CD14-positive monocyte (primary cell): ENCODE measurements around the gene SPPL3. TPM values are rescaled to one million over a fixed set of nuclear protein-coding genes. Genes with fewer than 3 reads are reported as not detected.

Experiments
- DNase-seq, 3 donors: peaks; one replicate each; pipeline ENCODE4 v3.0.0-alpha.2; 2011 to 2022
- H2AFZ ChIP-seq: 2 replicates; pipeline ENCODE4 v1.6.0; 2012; ENCODE audit warnings: mild to moderate bottlenecking, low read depth, low read length, inconsistent platforms; ENCODE audit not compliant: insufficient read depth, poor library complexity, severe bottlenecking
- H3K27ac ChIP-seq, 2 donors: 1 replicate in 1 of 2; 2 replicates in 1 of 2; pipeline ENCODE4 v1.5.1; 2012 to 2013; ENCODE audit warnings: low read length in 2 of 2, control low read depth in 1 of 2, inconsistent platforms in 1 of 2, low read depth in 1 of 2, mild to moderate bottlenecking in 1 of 2
- H3K27me3 ChIP-seq, 2 donors: one replicate each; pipeline versions ENCODE4 v1.6.0 to v1.6.1; 2011 to 2013; ENCODE audit warnings: low read length in 2 of 2; ENCODE audit not compliant: control insufficient read depth in 2 of 2, insufficient read depth in 2 of 2
- H3K36me3 ChIP-seq, 2 donors: replicated peaks in 1 of 2; 1 replicate in 1 of 2; 2 replicates in 1 of 2; pipeline versions ENCODE4 v1.5.1 to v1.6.1; 2012 to 2013; ENCODE audit warnings: low read length in 2 of 2, control low read depth in 1 of 2, inconsistent platforms in 1 of 2, mild to moderate bottlenecking in 1 of 2; ENCODE audit not compliant: insufficient read depth in 2 of 2, control insufficient read depth in 1 of 2
- H3K4me1 ChIP-seq, 2 donors: 1 replicate in 1 of 2; 2 replicates in 1 of 2; pipeline versions ENCODE4 v1.5.1 to v1.6.1; 2012 to 2013; ENCODE audit warnings: low read length in 2 of 2, control low read depth in 1 of 2, inconsistent platforms in 1 of 2, mild to moderate bottlenecking in 1 of 2, moderate library complexity in 1 of 2; ENCODE audit not compliant: insufficient read depth in 2 of 2, control insufficient read depth in 1 of 2
- H3K4me2 ChIP-seq: replicated peaks from 2 replicates; pipeline ENCODE3; 2012; ENCODE audit warnings: low read length, moderate library complexity, mild to moderate bottlenecking; ENCODE audit not compliant: poor library complexity, severe bottlenecking; ENCODE audit errors: extremely low read depth
- H3K4me3 ChIP-seq, 3 experiments: fragments of 200-600 bp in 1 of 3; sonication (generic) in 1 of 3; replicated peaks in 1 of 3; 1 replicate in 2 of 3; 2 replicates in 1 of 3; pipeline ENCODE4 v1.5.1; 2011 to 2013; ENCODE audit warnings: low read length in 3 of 3, mild to moderate bottlenecking in 3 of 3, control low read depth in 2 of 3, low read depth in 2 of 3, inconsistent platforms in 1 of 3, moderate library complexity in 1 of 3
- H3K79me2 ChIP-seq: 2 replicates; pipeline ENCODE4 v1.6.0; 2012; ENCODE audit warnings: mild to moderate bottlenecking, control low read depth, inconsistent platforms, low read length, moderate library complexity; ENCODE audit not compliant: insufficient read depth
- H3K9ac ChIP-seq: 2 replicates; pipeline ENCODE4 v1.6.0; 2017; ENCODE audit warnings: low read length, mild to moderate bottlenecking; ENCODE audit not compliant: insufficient read depth, poor library complexity, severe bottlenecking
- H3K9me3 ChIP-seq, 2 donors: replicated peaks in 1 of 2; 1 replicate in 1 of 2; 2 replicates in 1 of 2; pipeline versions ENCODE4 v1.5.1 to v1.6.1; 2012 to 2013; ENCODE audit warnings: low read length in 2 of 2, control low read depth in 1 of 2; ENCODE audit not compliant: control insufficient read depth in 1 of 2, insufficient read depth in 1 of 2
- H4K20me1 ChIP-seq: 2 replicates; pipeline ENCODE4 v1.6.0; 2012; ENCODE audit warnings: mild to moderate bottlenecking, low read length, control low read depth, moderate library complexity; ENCODE audit not compliant: insufficient read depth
- H3K27ac Mint-ChIP-seq, 7 donors: one replicate each; pipeline ENCODE4 v1.8.0; 2020; ENCODE audit warnings: mild to moderate bottlenecking in 7 of 7, mixed read lengths in 7 of 7, moderate library complexity in 6 of 7, inconsistent platforms in 2 of 7
- H3K27me3 Mint-ChIP-seq, 3 donors: one replicate each; pipeline ENCODE4 v1.8.0; 2021 to 2022; ENCODE audit warnings: low read depth in 3 of 3, mild to moderate bottlenecking in 3 of 3, mixed read lengths in 3 of 3, moderate library complexity in 3 of 3, inconsistent platforms in 1 of 3
- H3K36me3 Mint-ChIP-seq, 2 donors: one replicate each; pipeline ENCODE4 v1.8.0; 2020; ENCODE audit warnings: mixed read lengths in 2 of 2, inconsistent platforms in 1 of 2, mild to moderate bottlenecking in 1 of 2
- H3K4me1 Mint-ChIP-seq: one replicate; pipeline ENCODE4 v1.8.0; 2020; ENCODE audit warnings: mild to moderate bottlenecking, mixed read lengths
- H3K4me3 Mint-ChIP-seq, 2 donors: one replicate each; pipeline ENCODE4 v1.8.0; 2020; ENCODE audit warnings: mild to moderate bottlenecking in 2 of 2, mixed read lengths in 2 of 2, moderate library complexity in 1 of 2
- H3K9me3 Mint-ChIP-seq, 7 donors: one replicate each; pipeline ENCODE4 v1.8.0; 2020 to 2022; ENCODE audit warnings: mixed read lengths in 7 of 7, mild to moderate bottlenecking in 6 of 7, moderate library complexity in 6 of 7, inconsistent platforms in 2 of 7
- whole genome bisulfite sequencing: methylation state at CpG from one replicate; pipeline ENCODE4 v1.1.5; 2013; ENCODE audit warnings: missing lambda C conversion rate; ENCODE audit not compliant: insufficient coverage; 5-methylcytosine and 5-hydroxymethylcytosine counted together
- intact Hi-C, 2 donors: fragments of 100-400 bp; cut with micrococcal nuclease; formaldehyde crosslinking; loops; one replicate each; pipeline versions ENCODE4 v1.15.0 to v1.15.1; 2023
- polyA plus RNA-seq, 3 donors: library from polyadenylated mRNA; depleted of rRNA in 1 of 3; unstranded in 2 of 3; stranded (reverse) in 1 of 3; fragments of 300-500 nt in 2 of 3; fragments of >200 nt in 1 of 3; fragmentation: Illumina TruSeq in 2 of 3; gene quantifications; 1 replicate in 2 of 3; 2 replicates in 1 of 3; pipeline ENCODE4 v1.2.3, GENCODE V29; 2012 to 2021
- TF ChIP-seq, protein P1 (sequence below): fragments of 200-600 bp; IDR thresholded peaks from one replicate; pipeline ENCODE4 v1.8.0; 2022; ENCODE audit warnings: antibody characterized with exemption, mild to moderate bottlenecking

SPPL3 gene
- polyA plus RNA-seq, 3 donors: 14.5 to 18.6 (median 18.5) TPM

DNA sequence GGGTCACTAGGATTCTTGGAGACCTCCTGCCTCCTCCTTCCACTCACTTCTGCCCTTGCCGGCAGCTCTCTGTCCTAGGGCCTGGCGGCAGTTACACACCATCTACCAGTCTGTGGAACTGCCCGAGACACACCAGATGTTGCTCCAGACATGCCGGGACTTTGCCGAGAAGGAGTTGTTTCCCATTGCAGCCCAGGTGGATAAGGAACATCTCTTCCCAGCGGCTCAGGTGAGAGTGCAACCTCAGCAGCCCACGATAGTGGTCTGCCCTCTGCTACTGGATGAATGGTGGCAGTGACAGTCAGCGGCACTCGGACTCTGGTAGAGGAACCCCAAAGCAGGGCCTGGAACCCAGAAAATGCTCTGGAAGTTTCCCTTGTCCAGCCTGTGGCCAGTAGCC, 177.2 kb downstream of the SPPL3 start:
- H3K79me2 ChIP-seq: peaks cover 6% of the 10 kb centered on the region
- no peak overlapping the region for H3K27ac ChIP-seq
- 98% methylated on average over 9 of the region's 9 CpGs for WGBS
- H2AFZ ChIP-seq: no peak overlapping the region
- no peaks in the 10 kb centered on the region for H4K20me1 ChIP-seq
- H3K4me3 ChIP-seq: peak overlapping the region in 1 of 3 experiments; percentile 88
- H3K9me3 Mint-ChIP-seq: peaks cover 0 to 2% (median 0%) of the 10 kb centered on the region in 7 donors
- no peak overlapping the region for H3K4me2 ChIP-seq
- no peaks in the 10 kb centered on the region for H3K27me3 ChIP-seq
- no peak overlapping the region for H3K9ac ChIP-seq
- H3K4me1 ChIP-seq: peaks cover 12 to 18% of the 10 kb centered on the region in 2 donors
- no peak overlapping the region for H3K27ac Mint-ChIP-seq
- intact Hi-C loops: loop anchor here (5.0 kb wide), 1 partner anchor 40 kb away; the partner anchor contains the start of gene MLEC (in 2 of the 2)
- peaks cover 0 to 1% (median 1%) of the 10 kb centered on the region in 3 donors for H3K27me3 Mint-ChIP-seq
- peaks cover 18 to 42% of the 10 kb centered on the region in 2 donors for H3K36me3 ChIP-seq
- H3K4me3 Mint-ChIP-seq: no peak overlapping the region
- H3K4me1 Mint-ChIP-seq: peaks cover 30% of the 10 kb centered on the region
- peaks cover 44 to 66% of the 10 kb centered on the region in 2 donors for H3K36me3 Mint-ChIP-seq
- H3K9me3 ChIP-seq: no peaks in the 10 kb centered on the region
- TF ChIP-seq, protein P1, sequence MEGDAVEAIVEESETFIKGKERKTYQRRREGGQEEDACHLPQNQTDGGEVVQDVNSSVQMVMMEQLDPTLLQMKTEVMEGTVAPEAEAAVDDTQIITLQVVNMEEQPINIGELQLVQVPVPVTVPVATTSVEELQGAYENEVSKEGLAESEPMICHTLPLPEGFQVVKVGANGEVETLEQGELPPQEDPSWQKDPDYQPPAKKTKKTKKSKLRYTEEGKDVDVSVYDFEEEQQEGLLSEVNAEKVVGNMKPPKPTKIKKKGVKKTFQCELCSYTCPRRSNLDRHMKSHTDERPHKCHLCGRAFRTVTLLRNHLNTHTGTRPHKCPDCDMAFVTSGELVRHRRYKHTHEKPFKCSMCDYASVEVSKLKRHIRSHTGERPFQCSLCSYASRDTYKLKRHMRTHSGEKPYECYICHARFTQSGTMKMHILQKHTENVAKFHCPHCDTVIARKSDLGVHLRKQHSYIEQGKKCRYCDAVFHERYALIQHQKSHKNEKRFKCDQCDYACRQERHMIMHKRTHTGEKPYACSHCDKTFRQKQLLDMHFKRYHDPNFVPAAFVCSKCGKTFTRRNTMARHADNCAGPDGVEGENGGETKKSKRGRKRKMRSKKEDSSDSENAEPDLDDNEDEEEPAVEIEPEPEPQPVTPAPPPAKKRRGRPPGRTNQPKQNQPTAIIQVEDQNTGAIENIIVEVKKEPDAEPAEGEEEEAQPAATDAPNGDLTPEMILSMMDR: no peak
- DNase-seq: no peak

DNA sequence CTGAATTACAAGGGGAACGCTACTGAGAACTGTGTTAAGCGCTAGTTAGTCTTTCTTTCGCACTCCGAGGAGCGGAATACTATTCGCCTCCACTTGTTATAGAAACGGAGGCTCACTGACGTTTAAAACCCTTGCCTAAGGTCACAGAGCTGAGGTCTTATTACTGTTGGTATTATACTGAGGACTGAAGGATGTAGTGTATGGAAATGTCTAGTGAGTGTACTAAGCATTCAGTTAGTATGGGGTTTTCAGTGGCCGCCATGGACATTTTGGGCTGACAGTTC, 177.7 kb downstream of the SPPL3 start:
- WGBS: 89% methylated on average over 8 of the region's 9 CpGs
- H4K20me1 ChIP-seq: no peaks in the 10 kb centered on the region
- peak overlapping the region; percentile 82 for H3K9ac ChIP-seq
- H3K36me3 ChIP-seq: peaks cover 22 to 47% of the 10 kb centered on the region in 2 donors
- H3K4me3 ChIP-seq: peak overlapping the region in 2 of 3 experiments; percentile 88
- DNase-seq: no peak
- H3K27ac ChIP-seq: peak overlapping the region in 1 of 2 donors; percentile 74
- peaks cover 12 to 18% of the 10 kb centered on the region in 2 donors for H3K4me1 ChIP-seq
- H2AFZ ChIP-seq: peak overlapping the region; percentile 97
- H3K9me3 Mint-ChIP-seq: peaks cover 0 to 2% (median 0%) of the 10 kb centered on the region in 7 donors
- TF ChIP-seq, protein P1: no peak
- H3K4me1 Mint-ChIP-seq: peaks cover 31% of the 10 kb centered on the region
- intact Hi-C loops: loop anchor here (5.0 kb wide), 1 partner anchor 39 kb away; the partner anchor contains the start of gene MLEC (in 2 of the 2)
- H3K27me3 Mint-ChIP-seq: peaks cover 0 to 1% (median 1%) of the 10 kb centered on the region in 3 donors
- H3K27ac Mint-ChIP-seq: peak overlapping the region in 1 of 7 donors; percentile 74
- H3K79me2 ChIP-seq: peaks cover 6% of the 10 kb centered on the region
- H3K9me3 ChIP-seq: no peaks in the 10 kb centered on the region
- peaks cover 47 to 68% of the 10 kb centered on the region in 2 donors for H3K36me3 Mint-ChIP-seq
- H3K27me3 ChIP-seq: no peaks in the 10 kb centered on the region
- H3K4me2 ChIP-seq: peak overlapping the region; percentile 95
- peak overlapping the region; percentile 87 to 93 for H3K4me3 Mint-ChIP-seq
